B cell (primary cell): ENCODE data around the gene ELP1. TPM values are rescaled to one million over a fixed set of nuclear protein-coding genes. Genes with fewer than 3 reads are reported as not detected.

ENCODE experiments used
- ATAC-seq: fragments of 200-7000 bp; cut with Tn5 transposase; one replicate; pipeline ENCODE4 v1.10.0; 2021; ENCODE audit warnings: low read depth, mild to moderate bottlenecking, moderate number of reproducible peaks, moderate library complexity
- CTCF ChIA-PET: fragments of 350-600 bp; sonication (Branson Sonifier 250); formaldehyde crosslinking; loops from one replicate; lab custom pipeline; 2021; ENCODE audit warnings: antibody characterized with exemption, inconsistent platforms; lab: Charles Lee
- POLR2A ChIA-PET: fragments of 350-600 bp; sonication (Branson Sonifier 250); formaldehyde crosslinking; loops from one replicate; lab custom pipeline; 2021; ENCODE audit warnings: antibody characterized with exemption; lab: Charles Lee
- DNase-seq: peaks from one replicate; pipeline ENCODE4 v3.0.0; 2013
- H2AFZ ChIP-seq: 2 replicates; pipeline ENCODE4 v1.6.1; 2012; ENCODE audit warnings: mild to moderate bottlenecking, low read depth, low read length; ENCODE audit not compliant: insufficient read depth, poor library complexity, severe bottlenecking
- H3K27ac ChIP-seq, 2 donors: 1 replicate in 1 of 2; 2 replicates in 1 of 2; pipeline ENCODE4 v1.5.1; 2012 to 2013; ENCODE audit warnings: low read length in 2 of 2, mild to moderate bottlenecking in 2 of 2, moderate library complexity in 1 of 2
- H3K27me3 ChIP-seq, 4 experiments: fragments of 200-600 bp in 1 of 4; sonication (generic) in 1 of 4; replicated peaks in 1 of 4; 1 replicate in 2 of 4; 2 replicates in 2 of 4; pipeline versions ENCODE4 v1.6.1 to v1.7.0; 2013 to 2016; ENCODE audit warnings: low read length in 3 of 4, mild to moderate bottlenecking in 2 of 4, mixed read lengths in 1 of 4, moderate library complexity in 1 of 4; ENCODE audit not compliant: insufficient read depth in 4 of 4, control insufficient read depth in 3 of 4; ENCODE audit errors: control extremely low read depth in 1 of 4
- H3K36me3 ChIP-seq, 2 experiments: replicated peaks in 1 of 2; 1 replicate in 1 of 2; 2 replicates in 1 of 2; pipeline versions ENCODE4 v1.6.1 to v1.7.1; 2013; ENCODE audit warnings: low read length in 1 of 2; ENCODE audit not compliant: insufficient read depth in 2 of 2, control insufficient read depth in 1 of 2; ENCODE audit errors: control extremely low read depth in 1 of 2, extremely low read depth in 1 of 2
- H3K4me1 ChIP-seq, 2 donors: fragments of 200-600 bp in 1 of 2; sonication (generic) in 1 of 2; 1 replicate in 1 of 2; 2 replicates in 1 of 2; pipeline versions ENCODE4 v1.5.1 to v1.6.1; 2013 to 2017; ENCODE audit warnings: low read length in 2 of 2; ENCODE audit not compliant: control insufficient read depth in 2 of 2, insufficient read depth in 2 of 2
- H3K4me2 ChIP-seq: replicated peaks from 2 replicates; pipeline ENCODE3; 2012; ENCODE audit warnings: mild to moderate bottlenecking, low read depth, low read length; ENCODE audit not compliant: poor library complexity, severe bottlenecking
- H3K4me3 ChIP-seq, 5 experiments: fragments of 200-600 bp in 1 of 5; sonication (generic) in 1 of 5; 1 replicate in 3 of 5; 2 replicates in 2 of 5; pipeline versions ENCODE4 v1.5.1 to v1.7.0; 2011 to 2016; ENCODE audit warnings: low read length in 4 of 5, mild to moderate bottlenecking in 4 of 5, low read depth in 2 of 5, control low read depth in 1 of 5, moderate library complexity in 1 of 5; ENCODE audit not compliant: insufficient read depth in 1 of 5; ENCODE audit errors: control extremely low read depth in 1 of 5, extremely low read depth in 1 of 5
- H3K79me2 ChIP-seq: fragments of 200-600 bp; sonication (generic); one replicate; pipeline ENCODE4 v1.6.0; 2016; ENCODE audit warnings: low read length; ENCODE audit not compliant: control insufficient read depth, insufficient read depth
- H3K9ac ChIP-seq: fragments of 200-600 bp; sonication (generic); 2 replicates; pipeline ENCODE4 v1.6.1; 2017; ENCODE audit warnings: mild to moderate bottlenecking, low read length, moderate library complexity
- H3K9me3 ChIP-seq, 3 donors: one replicate each; pipeline versions ENCODE4 v1.6.1 to v1.7.1; 2013; ENCODE audit warnings: low read length in 2 of 3; ENCODE audit not compliant: control insufficient read depth in 2 of 3, insufficient read depth in 1 of 3; ENCODE audit errors: control extremely low read depth in 1 of 3
- H4K20me1 ChIP-seq: 2 replicates; pipeline ENCODE4 v1.6.0; 2012; ENCODE audit warnings: mild to moderate bottlenecking, low read length; ENCODE audit not compliant: insufficient read depth, control insufficient read depth, poor library complexity, severe bottlenecking
- H3K27ac Mint-ChIP-seq: one replicate; pipeline ENCODE4 v1.8.0; 2021; ENCODE audit warnings: mixed read lengths
- H3K27me3 Mint-ChIP-seq: one replicate; pipeline ENCODE4 v1.8.0; 2021; ENCODE audit warnings: mixed read lengths
- H3K4me1 Mint-ChIP-seq: one replicate; pipeline ENCODE4 v1.8.0; 2021; ENCODE audit warnings: mixed read lengths
- H3K4me3 Mint-ChIP-seq: one replicate; pipeline ENCODE4 v1.8.0; 2021; ENCODE audit warnings: mixed read lengths
- H3K9me3 Mint-ChIP-seq: one replicate; pipeline ENCODE4 v1.8.0; 2022; ENCODE audit warnings: mixed read lengths; ENCODE audit not compliant: insufficient read depth
- EZH2 ChIP-seq: IDR thresholded peaks from 2 replicates; pipeline ENCODE4 v1.6.1; 2012; ENCODE audit warnings: borderline replicate concordance, low read depth, mild to moderate bottlenecking, moderate library complexity, low read length; ENCODE audit not compliant: insufficient read depth, poor library complexity, severe bottlenecking
- WGBS: methylation state at CpG from one replicate; pipeline ENCODE4 v1.1.5; 2013; ENCODE audit warnings: missing lambda C conversion rate; ENCODE audit not compliant: insufficient coverage; 5-methylcytosine and 5-hydroxymethylcytosine counted together
- intact Hi-C: fragments of 100-400 bp; cut with micrococcal nuclease; formaldehyde crosslinking; loops from one replicate; pipeline ENCODE4 v1.10.0; 2022
- polyA plus RNA-seq: library from polyadenylated mRNA; depleted of rRNA; stranded (reverse); fragments of >200 nt; gene quantifications from 2 replicates; pipeline ENCODE4 v1.2.3, GENCODE V29; 2012
- total RNA-seq, 2 donors: library from RNA; stranded (reverse); fragments of 120-200 nt in 1 of 2; gene quantifications; 1 replicate in 1 of 2; 2 replicates in 1 of 2; pipeline versions ENCODE4 v1.2.3 to v1.2.4, GENCODE V29; 2013 to 2022
- TF ChIP-seq, protein P1 (sequence below): fragments of 200-600 bp; IDR thresholded peaks from one replicate; pipeline ENCODE4 v1.8.0; 2022; ENCODE audit warnings: antibody characterized with exemption, mild to moderate bottlenecking

The ELP1 gene
- total and polyA plus RNA-seq, 2 donors (not counting 1 experiment from before 2014, with no cell fraction given): 20.8 to 29.4 TPM

GRCh38 chr9:108835831-108836230 is 98.1 kb downstream of the ELP1 start:
- Histone ChIP-seq H3K36me3 (no peaks in the 10 kb centered on the region), H3K9me3 (no peaks in the 10 kb centered on the region), H3K79me2 (no peaks in the 10 kb centered on the region), H3K4me1 (peaks cover 21 to 23% of the 10 kb centered on the region in 2 donors), H4K20me1 (no peaks in the 10 kb centered on the region), H3K27me3 (no peaks in the 10 kb centered on the region), H3K4me3 (no peak overlapping the region), H2AFZ (no peak overlapping the region), H3K27ac (no peak overlapping the region), H3K4me2 (peak overlapping the region; percentile 20), H3K9ac (peak overlapping the region; percentile 8)
- ChIA-PET CTCF (no interaction called here), POLR2A (no interaction called here)
- 94% methylated on average over 5 of the region's 7 CpGs for WGBS
- intact Hi-C loops: no loop called here
- ATAC-seq (no peak), DNase-seq (no peak)
- Mint-ChIP-seq H3K27me3 (peaks cover under 1% of the 10 kb centered on the region), H3K4me3 (no peak overlapping the region), H3K27ac (no peak overlapping the region), H3K4me1 (peaks cover 24% of the 10 kb centered on the region), H3K9me3 (no peaks in the 10 kb centered on the region)
- TF ChIP-seq, protein P1, sequence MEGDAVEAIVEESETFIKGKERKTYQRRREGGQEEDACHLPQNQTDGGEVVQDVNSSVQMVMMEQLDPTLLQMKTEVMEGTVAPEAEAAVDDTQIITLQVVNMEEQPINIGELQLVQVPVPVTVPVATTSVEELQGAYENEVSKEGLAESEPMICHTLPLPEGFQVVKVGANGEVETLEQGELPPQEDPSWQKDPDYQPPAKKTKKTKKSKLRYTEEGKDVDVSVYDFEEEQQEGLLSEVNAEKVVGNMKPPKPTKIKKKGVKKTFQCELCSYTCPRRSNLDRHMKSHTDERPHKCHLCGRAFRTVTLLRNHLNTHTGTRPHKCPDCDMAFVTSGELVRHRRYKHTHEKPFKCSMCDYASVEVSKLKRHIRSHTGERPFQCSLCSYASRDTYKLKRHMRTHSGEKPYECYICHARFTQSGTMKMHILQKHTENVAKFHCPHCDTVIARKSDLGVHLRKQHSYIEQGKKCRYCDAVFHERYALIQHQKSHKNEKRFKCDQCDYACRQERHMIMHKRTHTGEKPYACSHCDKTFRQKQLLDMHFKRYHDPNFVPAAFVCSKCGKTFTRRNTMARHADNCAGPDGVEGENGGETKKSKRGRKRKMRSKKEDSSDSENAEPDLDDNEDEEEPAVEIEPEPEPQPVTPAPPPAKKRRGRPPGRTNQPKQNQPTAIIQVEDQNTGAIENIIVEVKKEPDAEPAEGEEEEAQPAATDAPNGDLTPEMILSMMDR: no peak
- TF ChIP-seq EZH2: no peak

DNA sequence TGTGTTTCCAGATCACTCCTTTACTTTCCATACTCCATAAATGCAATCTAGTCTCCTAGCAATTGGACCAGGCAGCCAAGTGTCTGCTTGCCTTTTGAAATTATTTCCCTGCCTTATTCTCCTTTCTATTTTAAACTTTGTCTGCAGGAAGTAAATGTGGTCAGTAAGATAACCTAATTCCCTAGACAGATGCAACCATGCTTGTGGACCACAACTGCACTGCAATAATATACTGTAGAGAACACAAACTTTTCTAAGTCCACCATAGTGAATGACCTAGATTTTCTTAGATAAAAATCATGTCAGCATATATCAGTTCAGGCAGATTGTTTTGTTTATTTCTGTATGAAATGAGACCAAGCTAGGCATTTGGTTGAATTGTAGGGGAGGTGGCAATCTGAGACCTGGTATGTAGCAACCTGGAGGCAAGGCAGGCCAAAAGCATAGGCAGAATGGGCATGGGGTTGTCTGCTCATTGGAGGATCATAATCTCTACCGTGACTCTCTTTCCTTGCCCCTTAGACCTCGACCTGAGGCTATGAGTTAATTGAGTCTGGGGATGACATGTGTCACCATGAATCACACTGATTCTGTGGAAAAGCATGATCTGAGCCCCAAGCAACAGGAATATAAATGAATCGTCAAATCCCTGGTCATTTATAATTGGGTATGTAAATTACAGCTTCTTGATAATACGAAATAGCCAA is 98.8 kb downstream of the ELP1 start:
- H3K27me3 Mint-ChIP-seq: peaks cover 5% of the 10 kb centered on the region
- ChIA-PET CTCF (no interaction called here), POLR2A (no interaction called here)
- DNase-seq (no peak), ATAC-seq (peak; percentile 28)
- Histone ChIP-seq H3K4me1 (peaks cover 21 to 23% of the 10 kb centered on the region in 2 donors), H3K79me2 (no peaks in the 10 kb centered on the region), H3K27ac (no peak overlapping the region), H3K27me3 (no peaks in the 10 kb centered on the region), H3K36me3 (no peaks in the 10 kb centered on the region), H3K4me3 (no peak overlapping the region), H3K9ac (peak overlapping the region; percentile 8), H3K9me3 (no peaks in the 10 kb centered on the region), H2AFZ (no peak overlapping the region), H4K20me1 (no peaks in the 10 kb centered on the region), H3K4me2 (peak overlapping the region; percentile 20)
- peaks cover 24% of the 10 kb centered on the region for H3K4me1 Mint-ChIP-seq
- no CpG with 5 or more reads among the region's 4 CpGs for WGBS
- no peak overlapping the region for H3K27ac Mint-ChIP-seq
- H3K9me3 Mint-ChIP-seq: no peaks in the 10 kb centered on the region
- peak overlapping the region; percentile 40 for H3K4me3 Mint-ChIP-seq
- TF ChIP-seq, protein P1: no peak
- TF ChIP-seq EZH2: no peak
- intact Hi-C loops: no loop called here
